HepG2 (cell line): ENCODE data around the gene SHFL. TPM values are rescaled to one million over a fixed set of nuclear protein-coding genes. Genes with fewer than 3 reads are reported as not detected.

Experiments
- ATAD3A ChIP-seq: sonication (generic); formaldehyde crosslinking; IDR thresholded peaks from 2 replicates; pipeline ENCODE4 v1.4.0; 2020; ENCODE audit warnings: missing genetic modification reagents
- ATF1 ChIP-seq: IDR thresholded peaks from 2 replicates; pipeline ENCODE4 v1.6.1; 2016; ENCODE audit warnings: mild to moderate bottlenecking, control low read depth
- BRD4 ChIP-seq: sonication (generic); formaldehyde crosslinking; IDR thresholded peaks from 2 replicates; pipeline ENCODE4 v1.4.0; 2020; ENCODE audit warnings: missing genetic modification reagents
- CCAR2 ChIP-seq: fragments of 200-400 bp; formaldehyde crosslinking; optimal IDR thresholded peaks from 2 replicates; pipeline ENCODE3; 2018; ENCODE audit warnings: low read depth, mild to moderate bottlenecking, low read length, moderate library complexity
- FOXP1 ChIP-seq, 2 experiments: fragments of 450-650 bp in 1 of 2; IDR thresholded peaks; 2 replicates each; pipeline ENCODE4 v1.6.1; 2017 to 2018; ENCODE audit warnings: antibody characterized with exemption in 1 of 2
- GABPB1 ChIP-seq: IDR thresholded peaks from 2 replicates; pipeline ENCODE4 v1.6.1; 2016; ENCODE audit warnings: mild to moderate bottlenecking, missing genetic modification reagents, moderate library complexity, missing compliant biosample characterization
- HOXA3 ChIP-seq: sonication (generic); formaldehyde crosslinking; IDR thresholded peaks from 2 replicates; pipeline ENCODE4 v1.5.0; 2020; ENCODE audit warnings: missing genetic modification reagents
- HOXA7 ChIP-seq: sonication (generic); formaldehyde crosslinking; IDR thresholded peaks from 2 replicates; pipeline ENCODE4 v1.8.1; 2022; ENCODE audit warnings: mild to moderate bottlenecking, missing genetic modification reagents, moderate library complexity
- KAT7 ChIP-seq: IDR thresholded peaks from 2 replicates; pipeline ENCODE4 v1.6.1; 2018; ENCODE audit warnings: borderline replicate concordance, missing compliant biosample characterization
- MED1 ChIP-seq: sonication (generic); formaldehyde crosslinking; IDR thresholded peaks from 2 replicates; pipeline ENCODE4 v1.4.0; 2020; ENCODE audit warnings: missing genetic modification reagents
- MEF2D ChIP-seq: sonication (generic); formaldehyde crosslinking; IDR thresholded peaks from 2 replicates; pipeline ENCODE4 v1.5.1; 2020; ENCODE audit warnings: mild to moderate bottlenecking, missing genetic modification reagents
- MEIS1 ChIP-seq: sonication (generic); formaldehyde crosslinking; IDR thresholded peaks from 2 replicates; pipeline ENCODE4 v1.9.0; 2021; ENCODE audit warnings: mild to moderate bottlenecking, missing genetic modification reagents, moderate library complexity, borderline replicate concordance
- MYPOP ChIP-seq: sonication (generic); formaldehyde crosslinking; IDR thresholded peaks from 2 replicates; pipeline ENCODE4 v1.8.1; 2023; ENCODE audit warnings: mild to moderate bottlenecking, moderate library complexity, missing genetic modification reagents
- NFKBIZ ChIP-seq: IDR thresholded peaks from 2 replicates; pipeline ENCODE4 v1.6.1; 2018; ENCODE audit warnings: missing genetic modification reagents, missing compliant biosample characterization
- PAF1 ChIP-seq: IDR thresholded peaks from 2 replicates; pipeline ENCODE4 v1.6.1; 2016; ENCODE audit warnings: missing genetic modification reagents, missing compliant biosample characterization
- POGZ ChIP-seq: sonication (generic); formaldehyde crosslinking; IDR thresholded peaks from 2 replicates; pipeline ENCODE4 v1.4.0; 2020; ENCODE audit warnings: mild to moderate bottlenecking, missing genetic modification reagents
- RAD21 ChIP-seq: fragments of 450-650 bp; formaldehyde crosslinking; IDR thresholded peaks from 2 replicates; pipeline ENCODE4 v1.5.0; 2020; ENCODE audit warnings: mild to moderate bottlenecking
- SIN3B ChIP-seq: fragments of 150-350 bp; IDR thresholded peaks from 2 replicates; pipeline ENCODE4 v1.6.1; 2014; ENCODE audit warnings: low read length
- ZBTB7A ChIP-seq: sonication (generic); formaldehyde crosslinking; IDR thresholded peaks from 2 replicates; pipeline ENCODE4 v1.8.0; 2022; ENCODE audit warnings: mild to moderate bottlenecking, missing genetic modification reagents
- ZBTB8A ChIP-seq: sonication (generic); formaldehyde crosslinking; IDR thresholded peaks from 2 replicates; pipeline ENCODE4 v1.4.0; 2020; ENCODE audit warnings: mild to moderate bottlenecking, low read depth, missing genetic modification reagents, borderline replicate concordance
- ZFP37 ChIP-seq: sonication (generic); formaldehyde crosslinking; IDR thresholded peaks from 2 replicates; pipeline ENCODE4 v1.4.0; 2020; ENCODE audit warnings: missing genetic modification reagents, borderline replicate concordance
- ZFP91 ChIP-seq: sonication (generic); formaldehyde crosslinking; IDR thresholded peaks from 2 replicates; pipeline ENCODE4 v1.9.0; 2022; ENCODE audit warnings: missing genetic modification reagents, mild to moderate bottlenecking, borderline replicate concordance
- ZNF260 ChIP-seq: sonication (generic); formaldehyde crosslinking; IDR thresholded peaks from 2 replicates; pipeline ENCODE4 v1.4.0; 2020; ENCODE audit warnings: missing genetic modification reagents, low read depth, mild to moderate bottlenecking, borderline replicate concordance
- ZNF33B ChIP-seq: sonication (generic); formaldehyde crosslinking; IDR thresholded peaks from 2 replicates; pipeline ENCODE4 v1.5.1; 2020; ENCODE audit warnings: mild to moderate bottlenecking, missing genetic modification reagents
- ZNF382 ChIP-seq: sonication (generic); formaldehyde crosslinking; IDR thresholded peaks from 2 replicates; pipeline ENCODE4 v1.5.0; 2020; ENCODE audit warnings: missing genetic modification reagents, mild to moderate bottlenecking, borderline replicate concordance
- ZNF543 ChIP-seq: sonication (generic); formaldehyde crosslinking; IDR thresholded peaks from 2 replicates; pipeline ENCODE4 v1.4.0; 2020; ENCODE audit warnings: mild to moderate bottlenecking, missing genetic modification reagents
- ZNF549 ChIP-seq: sonication (generic); formaldehyde crosslinking; IDR thresholded peaks from 2 replicates; pipeline ENCODE4 v1.5.0; 2020; ENCODE audit warnings: missing genetic modification reagents
- ZNF589 ChIP-seq: sonication (generic); formaldehyde crosslinking; conservative IDR thresholded peaks from 2 replicates; pipeline ENCODE4 v1.8.0; 2022; ENCODE audit warnings: mild to moderate bottlenecking, moderate library complexity, missing genetic modification reagents
- ZNF614 ChIP-seq: IDR thresholded peaks from 2 replicates; pipeline ENCODE4 v1.6.1; 2018; ENCODE audit warnings: missing biosample characterization, missing genetic modification reagents, inconsistent platforms, borderline replicate concordance
- ZNF615 ChIP-seq: sonication (generic); formaldehyde crosslinking; IDR thresholded peaks from 2 replicates; pipeline ENCODE4 v1.5.0; 2020; ENCODE audit warnings: mild to moderate bottlenecking, missing genetic modification reagents, borderline replicate concordance
- polyA plus RNA-seq, 8 experiments: library from polyadenylated mRNA; depleted of rRNA in 3 of 8; stranded (reverse) in 7 of 8; unstranded in 1 of 8; fragments of >200 nt; fragmentation: Illumina TruSeq in 4 of 8; extraction: Trizol in 4 of 8; gene quantifications; 2 replicates each; pipeline versions ENCODE4 v1.2.1 to v1.2.3, GENCODE V29; 2011 to 2016; ENCODE audit warnings: low read depth in 4 of 8, missing spikeins in 1 of 8, mixed read lengths in 1 of 8; ENCODE audit not compliant: insufficient read depth in 1 of 8
- total RNA-seq, 5 experiments: library from RNA; depleted of rRNA; stranded (reverse); fragments of >200 nt; fragmentation: Illumina TruSeq; extraction: Trizol; gene quantifications; 2 replicates each; pipeline ENCODE4 v1.2.3, GENCODE V29; 2016; ENCODE audit warnings: low read depth in 1 of 5

Gene SHFL
- total and polyA plus RNA-seq, 2 of the 13 experiments (the other 11 are each of a cell fraction or from before 2014, with no cell fraction given), result 12.3 to 36.4 TPM

DNA sequence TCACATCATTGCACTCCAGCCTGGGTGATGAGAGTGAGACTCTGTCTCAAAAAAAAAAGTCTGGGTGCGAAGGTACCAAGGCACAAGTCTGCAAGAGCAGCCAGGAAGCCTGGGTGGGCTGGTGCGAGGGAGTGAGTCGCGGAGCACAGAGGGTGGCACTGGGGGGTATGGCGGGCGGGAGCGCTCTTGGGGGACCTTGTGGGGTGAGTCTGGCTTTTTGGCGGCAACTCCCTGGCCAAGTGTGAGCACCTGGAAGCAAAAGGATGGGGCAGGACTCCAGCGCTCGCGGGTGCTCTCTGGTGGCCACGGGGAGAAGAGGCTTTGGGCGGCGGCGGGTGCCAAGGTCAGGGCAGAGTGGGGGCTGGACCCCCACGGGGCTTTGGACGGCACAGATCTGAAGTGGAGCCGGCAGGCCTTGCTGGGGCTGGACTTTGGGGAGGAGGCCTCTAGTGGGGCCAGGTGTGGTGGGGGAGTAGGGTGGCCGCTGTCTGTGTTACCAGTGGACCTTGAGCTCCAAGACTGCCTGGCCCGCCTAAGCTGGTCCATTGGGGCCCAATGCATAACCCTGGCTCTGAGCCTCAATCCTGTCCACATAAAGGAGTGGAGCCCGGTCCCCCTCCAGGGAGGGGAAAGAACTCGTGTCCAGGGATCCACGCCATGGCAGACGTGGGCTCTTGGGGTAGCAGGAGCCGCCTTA is 26.9 kb downstream of the SHFL start (continued):
- TF ChIP-seq MEF2D (CRISPR knock-in tag) (no peak), ZNF615 (CRISPR knock-in tag) (no peak), CCAR2 (no peak), ZNF33B (CRISPR knock-in tag) (no peak), ZBTB7A (CRISPR knock-in tag) (no peak), BRD4 (no peak), HOXA7 (CRISPR knock-in tag) (no peak), MEIS1 (CRISPR knock-in tag) (no peak), ZNF543 (CRISPR knock-in tag) (no peak), MYPOP (no peak), MED1 (CRISPR knock-in tag) (peak; percentile 15; the same call in 1 of the 2 replicates), GABPB1 (peak; percentile 32; the same call in 1 of the 2 replicates), ZNF549 (CRISPR knock-in tag) (no peak), ZNF614 (CRISPR knock-in tag) (no peak), FOXP1 (IDR thresholded peaks at IDR 0.05) (no peak), FOXP1 (CRISPR knock-in tag; IDR thresholded peaks at IDR 0.05) (no peak), RAD21 (CRISPR knock-in tag) (peak; percentile 36; the same call in 1 of the 2 replicates), ATF1 (CRISPR knock-in tag) (no peak), PAF1 (peak; percentile 27; the same call in 1 of the 2 replicates), KAT7 (CRISPR knock-in tag) (no peak; the same call in 1 of the 2 replicates), NFKBIZ (0 out of 2 replicates have a peak, but pooled peaks have one; percentile 5), ZNF260 (CRISPR knock-in tag) (no peak), HOXA3 (CRISPR knock-in tag) (0 out of 2 replicates have a peak, but pooled peaks have one; percentile 7), SIN3B (no peak), ZFP91 (CRISPR knock-in tag) (0 out of 2 replicates have a peak, but pooled peaks have one; percentile 48), ATAD3A (CRISPR knock-in tag) (no peak), ZBTB8A (CRISPR knock-in tag) (no peak), ZFP37 (CRISPR knock-in tag) (no peak), ZNF382 (no peak), ZNF589 (CRISPR knock-in tag) (no peak), POGZ (no peak)
